Activated T-helper 17 cell treated with anti-CD3 and anti-CD28 coated beads, Interleukin-2, amount 50 U/mL, for 72 hours (primary cell): Measurements from ENCODE around the gene KIDINS220. TPM values are rescaled to one million over a fixed set of nuclear protein-coding genes. Genes with fewer than 3 reads are reported as not detected.

Experiments
- ATAC-seq: fragments of 150-1000 bp; cut with Tn5 transposase; replicated peaks from 2 replicates; pipeline ENCODE4 v1.10.0; 2021; ENCODE audit warnings: mild to moderate bottlenecking, moderate library complexity
- H3K27ac Mint-ChIP-seq: one replicate; pipeline ENCODE4 v1.8.0; 2022; ENCODE audit warnings: mixed read lengths
- H3K27me3 Mint-ChIP-seq: one replicate; pipeline ENCODE4 v1.8.0; 2022; ENCODE audit warnings: mixed read lengths
- H3K36me3 Mint-ChIP-seq: one replicate; pipeline ENCODE4 v1.8.0; 2022; ENCODE audit warnings: low read depth, mild to moderate bottlenecking, mixed read lengths
- H3K4me1 Mint-ChIP-seq: one replicate; pipeline ENCODE4 v1.8.0; 2022; ENCODE audit warnings: mixed read lengths
- H3K4me3 Mint-ChIP-seq: one replicate; pipeline ENCODE4 v1.8.0; 2022; ENCODE audit warnings: mild to moderate bottlenecking, mixed read lengths
- H3K9me3 Mint-ChIP-seq: one replicate; pipeline ENCODE4 v1.8.0; 2022; ENCODE audit warnings: mixed read lengths
- total RNA-seq, 2 donors: library from RNA; stranded (reverse); gene quantifications; one replicate each; pipeline ENCODE4 v1.2.3, GENCODE V29; 2022

The KIDINS220 gene
- total RNA-seq, result 10 to 100 TPM; 28.9 to 31.1 TPM

- H3K36me3 Mint-ChIP-seq, result no peaks in the 10 kb centered on the region
- H3K4me1 Mint-ChIP-seq, result peaks cover 38% of the 10 kb centered on the region
- no peaks in the 10 kb centered on the region for H3K9me3 Mint-ChIP-seq
- H3K27me3 Mint-ChIP-seq, result peaks cover 6% of the 10 kb centered on the region
- H3K4me3 Mint-ChIP-seq, result peak within 1 kb of the TSS; percentile 97
- H3K27ac Mint-ChIP-seq, result peak within 1 kb of the TSS; percentile 98
- ATAC-seq, result peak; percentile 99
Measured at GRCh38 chr2:8836971-8837794, at the start of gene KIDINS220. KIDINS220 (minus strand) TSS chr2:8837613; CDS start chr2:8827093, 10,520 bp downstream.

DNA sequence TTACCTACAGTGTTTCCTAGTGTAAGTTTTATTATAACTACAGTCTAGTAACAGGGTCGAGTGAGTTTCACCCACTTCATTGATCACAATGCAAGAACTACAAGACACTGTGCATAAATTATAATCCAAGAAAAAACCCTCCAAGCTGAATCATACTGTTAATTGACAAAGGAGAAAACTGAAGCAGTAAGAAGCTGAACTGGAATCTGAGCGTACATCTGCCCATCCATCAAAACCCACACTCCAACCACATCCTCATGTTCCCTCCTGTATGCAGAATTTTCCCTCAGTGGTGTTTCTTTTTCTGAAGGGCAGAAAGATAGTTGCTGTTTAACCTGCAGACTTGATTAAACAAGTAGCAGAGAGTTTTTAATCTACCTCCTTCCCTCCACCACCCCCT lies 49.5 kb upstream of the KIDINS220 start:
- Mint-ChIP-seq H3K27ac (no peak overlapping the region), H3K9me3 (no peaks in the 10 kb centered on the region), H3K4me1 (no peaks in the 10 kb centered on the region), H3K4me3 (no peak overlapping the region), H3K36me3 (no peaks in the 10 kb centered on the region), H3K27me3 (no peaks in the 10 kb centered on the region)
- ATAC-seq, result no peak

DNA sequence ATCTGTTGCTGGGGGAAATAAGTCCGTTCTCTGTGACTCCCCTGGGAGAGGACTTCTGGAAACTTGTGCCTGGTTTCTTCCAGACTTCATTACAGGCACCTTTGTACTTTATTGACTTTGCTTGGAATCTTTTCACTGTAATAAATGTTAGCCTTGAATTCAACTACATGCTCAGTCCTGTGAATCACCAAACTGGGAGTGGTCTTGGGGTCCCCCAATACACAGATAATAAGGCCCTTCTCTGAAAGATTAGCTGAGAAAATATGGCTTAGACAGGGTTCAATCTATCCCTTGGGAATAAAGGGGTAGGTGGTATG lies 48.7 kb upstream of the KIDINS220 start:
- H3K36me3 Mint-ChIP-seq, result no peaks in the 10 kb centered on the region
- no peaks in the 10 kb centered on the region for H3K27me3 Mint-ChIP-seq
- no peak for ATAC-seq
- H3K9me3 Mint-ChIP-seq, result no peaks in the 10 kb centered on the region
- no peak overlapping the region for H3K4me3 Mint-ChIP-seq
- no peaks in the 10 kb centered on the region for H3K4me1 Mint-ChIP-seq
- H3K27ac Mint-ChIP-seq, result no peak overlapping the region

DNA sequence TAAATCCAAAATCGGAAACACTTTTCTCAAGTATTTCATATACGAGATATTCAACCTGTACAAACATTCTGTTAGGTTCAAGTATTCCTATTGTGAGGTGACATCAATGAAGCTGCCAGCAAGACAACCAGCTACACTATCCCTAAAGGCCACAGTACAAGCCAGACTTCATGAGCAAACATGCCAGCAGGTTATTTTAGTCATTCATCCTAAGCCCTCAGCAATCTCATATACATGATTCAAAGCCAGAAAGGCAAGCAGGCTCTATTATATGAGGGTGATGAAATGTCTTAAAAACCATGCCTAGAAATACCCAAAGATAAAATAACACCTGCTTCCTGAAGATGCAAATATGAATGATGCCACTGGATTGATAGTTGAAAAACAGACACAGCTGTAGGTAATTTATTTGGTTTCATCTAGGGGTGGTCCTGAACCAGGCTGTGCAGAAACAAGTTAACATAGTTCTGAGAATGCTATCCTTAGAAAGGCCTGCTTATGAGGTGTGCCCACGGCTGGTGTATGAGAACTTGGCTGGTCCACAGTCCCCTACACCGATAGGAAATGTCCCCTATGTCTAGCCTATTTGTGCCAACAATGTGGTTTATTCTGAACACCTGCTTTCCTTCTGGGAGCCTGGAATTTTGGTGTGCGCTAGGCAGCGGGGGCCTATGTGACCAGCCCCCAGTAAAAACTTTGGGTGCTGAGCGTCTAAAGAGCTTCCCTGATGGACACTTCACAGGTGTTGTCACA lies 48.2 kb upstream of the KIDINS220 start:
- no peaks in the 10 kb centered on the region for H3K27me3 Mint-ChIP-seq
- ATAC-seq, result no peak
- H3K36me3 Mint-ChIP-seq, result no peaks in the 10 kb centered on the region
- no peaks in the 10 kb centered on the region for H3K4me1 Mint-ChIP-seq
- no peak overlapping the region for H3K27ac Mint-ChIP-seq
- no peaks in the 10 kb centered on the region for H3K9me3 Mint-ChIP-seq
- no peak overlapping the region for H3K4me3 Mint-ChIP-seq

DNA sequence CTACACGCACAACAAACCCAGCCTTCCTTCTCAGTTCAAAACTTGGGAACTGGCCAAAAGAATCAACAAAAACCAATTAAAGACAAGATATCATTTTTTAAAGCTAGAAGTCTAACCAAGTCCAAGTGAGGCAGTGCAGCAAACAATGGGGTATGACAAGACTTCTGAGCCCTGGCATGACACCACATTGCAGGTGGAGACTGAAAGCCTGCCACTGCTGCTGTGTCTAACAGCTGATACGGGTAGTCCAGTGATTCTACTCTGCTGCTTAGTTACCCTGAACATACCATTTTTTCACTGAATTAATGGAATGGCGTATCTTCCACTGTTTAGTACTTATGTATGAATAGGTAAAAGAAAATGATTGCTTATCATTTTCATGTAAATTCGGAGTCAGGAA lies 47.4 kb upstream of the KIDINS220 start:
- no peaks in the 10 kb centered on the region for H3K4me1 Mint-ChIP-seq

GRCh38 chr2:8882094-8882493 lies 44.7 kb upstream of the KIDINS220 start:
- Mint-ChIP-seq H3K4me3 (no peak overlapping the region), H3K36me3 (no peaks in the 10 kb centered on the region), H3K27ac (no peak overlapping the region), H3K27me3 (no peaks in the 10 kb centered on the region), H3K9me3 (no peaks in the 10 kb centered on the region), H3K4me1 (no peaks in the 10 kb centered on the region)
- no peak for ATAC-seq

More for the DNA sequence above, 47.4 kb upstream of the KIDINS220 start:
- ATAC-seq, result no peak
- no peaks in the 10 kb centered on the region for H3K9me3 Mint-ChIP-seq
- H3K36me3 Mint-ChIP-seq, result no peaks in the 10 kb centered on the region
- no peak overlapping the region for H3K4me3 Mint-ChIP-seq
- no peaks in the 10 kb centered on the region for H3K27me3 Mint-ChIP-seq
- no peak overlapping the region for H3K27ac Mint-ChIP-seq

- Mint-ChIP-seq H3K27me3 (no peaks in the 10 kb centered on the region), H3K9me3 (no peaks in the 10 kb centered on the region), H3K27ac (no peak overlapping the region), H3K4me1 (no peaks in the 10 kb centered on the region), H3K36me3 (no peaks in the 10 kb centered on the region), H3K4me3 (no peak overlapping the region)
- ATAC-seq, result no peak
Measured at GRCh38 chr2:8877894-8878293, 40.5 kb upstream of the KIDINS220 start.

DNA sequence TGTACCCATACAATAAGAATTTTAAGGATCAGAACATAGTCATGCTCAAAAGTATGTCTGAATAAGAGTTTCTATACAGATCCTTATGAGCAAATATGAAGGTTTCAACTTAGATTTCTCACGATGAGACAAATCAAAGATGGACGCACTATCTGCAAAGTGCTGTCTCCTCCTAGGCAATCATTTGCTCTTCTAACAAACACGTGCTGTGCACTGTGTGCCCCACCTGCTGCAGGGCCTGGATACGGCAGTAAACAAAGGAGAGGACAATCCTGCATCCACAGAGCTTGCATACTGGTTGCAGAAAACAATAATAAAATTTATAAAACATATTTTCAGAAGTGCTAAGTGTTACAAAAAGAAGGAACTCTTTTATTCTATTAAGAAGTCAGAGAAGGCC lies 39.9 kb upstream of the KIDINS220 start:
- no peak overlapping the region for H3K4me3 Mint-ChIP-seq
- no peaks in the 10 kb centered on the region for H3K36me3 Mint-ChIP-seq
- H3K4me1 Mint-ChIP-seq, result no peaks in the 10 kb centered on the region
- H3K9me3 Mint-ChIP-seq, result no peaks in the 10 kb centered on the region
- ATAC-seq, result no peak
- no peak overlapping the region for H3K27ac Mint-ChIP-seq
- H3K27me3 Mint-ChIP-seq, result no peaks in the 10 kb centered on the region

GRCh38 chr2:8876628-8877027 lies 39.2 kb upstream of the KIDINS220 start:
- no peaks in the 10 kb centered on the region for H3K36me3 Mint-ChIP-seq
- no peaks in the 10 kb centered on the region for H3K9me3 Mint-ChIP-seq
- no peak for ATAC-seq
- H3K4me1 Mint-ChIP-seq, result no peaks in the 10 kb centered on the region
- H3K4me3 Mint-ChIP-seq, result no peak overlapping the region
- H3K27me3 Mint-ChIP-seq, result no peaks in the 10 kb centered on the region
- H3K27ac Mint-ChIP-seq, result no peak overlapping the region

GRCh38 chr2:8872821-8873432 lies 35.5 kb upstream of the KIDINS220 start:
- no peaks in the 10 kb centered on the region for H3K9me3 Mint-ChIP-seq
- H3K27me3 Mint-ChIP-seq, result no peaks in the 10 kb centered on the region
- H3K27ac Mint-ChIP-seq, result no peak overlapping the region
- no peaks in the 10 kb centered on the region for H3K36me3 Mint-ChIP-seq
- no peak for ATAC-seq
- no peaks in the 10 kb centered on the region for H3K4me1 Mint-ChIP-seq
- no peak overlapping the region for H3K4me3 Mint-ChIP-seq

DNA sequence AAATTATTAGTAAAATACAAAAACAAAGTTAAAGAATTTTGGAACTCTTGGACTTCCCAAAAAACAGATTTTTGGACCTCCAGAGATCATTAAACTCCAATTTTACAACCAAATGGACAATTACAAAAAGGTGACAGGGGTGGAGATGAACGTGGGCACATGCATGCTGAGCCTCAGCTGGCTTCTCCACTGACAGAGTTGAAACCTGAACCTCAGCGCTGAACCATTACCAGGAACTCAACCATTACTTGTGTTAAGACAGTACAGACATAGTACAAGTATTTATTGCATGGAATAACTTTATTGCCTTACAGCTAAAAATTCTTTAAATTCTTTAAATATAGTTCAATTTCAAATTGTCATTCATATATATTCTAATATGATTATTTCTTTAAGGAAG lies 33.0 kb upstream of the KIDINS220 start:
- no peaks in the 10 kb centered on the region for H3K36me3 Mint-ChIP-seq
- no peaks in the 10 kb centered on the region for H3K27me3 Mint-ChIP-seq
- no peak overlapping the region for H3K27ac Mint-ChIP-seq

GRCh38 chr2:8867363-8867762 lies 29.9 kb upstream of the KIDINS220 start:
- no peak for ATAC-seq
- Mint-ChIP-seq H3K27ac (no peak overlapping the region), H3K9me3 (no peaks in the 10 kb centered on the region), H3K27me3 (no peaks in the 10 kb centered on the region), H3K36me3 (no peaks in the 10 kb centered on the region), H3K4me1 (no peaks in the 10 kb centered on the region), H3K4me3 (no peak overlapping the region)

More for the DNA sequence above, 33.0 kb upstream of the KIDINS220 start:
- Mint-ChIP-seq H3K4me1 (no peaks in the 10 kb centered on the region), H3K4me3 (no peak overlapping the region), H3K9me3 (no peaks in the 10 kb centered on the region)
- ATAC-seq, result no peak

- Mint-ChIP-seq H3K27ac (no peak overlapping the region), H3K4me1 (no peaks in the 10 kb centered on the region), H3K36me3 (no peaks in the 10 kb centered on the region), H3K4me3 (no peak overlapping the region), H3K27me3 (no peaks in the 10 kb centered on the region), H3K9me3 (no peaks in the 10 kb centered on the region)
- no peak for ATAC-seq
Measured at GRCh38 chr2:8863331-8863953, 26.0 kb upstream of the KIDINS220 start.

DNA sequence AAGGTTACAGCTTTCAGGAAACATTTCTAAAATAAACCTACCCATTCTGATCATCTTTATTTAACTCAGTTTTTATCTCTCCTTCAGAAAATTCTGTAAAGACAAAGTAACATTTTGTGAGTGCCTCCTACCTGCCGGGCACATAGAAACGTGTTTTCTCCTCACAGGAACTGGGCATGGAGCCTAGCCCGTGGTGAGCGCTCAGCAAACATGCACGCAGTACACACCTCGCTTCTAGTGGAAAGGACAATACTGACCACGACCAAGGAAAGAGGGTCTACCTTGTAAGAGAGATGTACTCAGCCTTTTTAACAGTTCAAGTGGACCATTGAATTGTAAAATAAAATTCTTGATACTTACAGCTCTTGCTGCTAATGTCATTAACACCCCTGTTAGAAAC lies 24.8 kb upstream of the KIDINS220 start:
- no peaks in the 10 kb centered on the region for H3K4me1 Mint-ChIP-seq
- H3K36me3 Mint-ChIP-seq, result no peaks in the 10 kb centered on the region
- H3K9me3 Mint-ChIP-seq, result no peaks in the 10 kb centered on the region
- no peaks in the 10 kb centered on the region for H3K27me3 Mint-ChIP-seq
- no peak overlapping the region for H3K4me3 Mint-ChIP-seq
- ATAC-seq, result no peak
- no peak overlapping the region for H3K27ac Mint-ChIP-seq
